ENCODE data around the gene CLPSL1. TPM values are rescaled to one million over a fixed set of nuclear protein-coding genes. Genes with fewer than 3 reads are reported as not detected.

The CLPSL1 gene
- total RNA-seq, 1 donor from 2014 or later: not detected

DNA sequence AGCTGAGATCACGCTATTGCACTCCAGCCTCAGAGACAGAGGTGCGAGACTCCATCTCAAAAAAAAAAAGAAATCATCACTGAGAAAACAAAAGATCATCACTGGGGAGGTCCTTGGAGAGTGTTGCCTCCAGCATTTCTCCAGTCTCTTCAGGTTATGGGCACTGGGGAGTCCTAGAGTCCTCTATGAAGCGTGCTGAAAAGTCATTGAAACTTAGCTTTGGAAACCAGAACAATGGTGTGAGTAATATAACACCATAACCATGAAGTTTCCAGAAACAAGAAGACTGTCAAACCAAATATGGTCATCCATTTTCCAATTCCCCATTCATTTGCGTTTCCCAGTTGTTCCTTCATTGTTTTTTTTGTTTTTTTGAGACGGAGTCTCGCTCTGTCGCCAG lies 30.3 kb upstream of the CLPSL1 start:
- peaks cover 1% of the 10 kb centered on the region for H3K27me3 Mint-ChIP-seq (ENCODE audit: unreplicated experiment)
- H3K4me3 Mint-ChIP-seq (ENCODE audit: unreplicated experiment): no peak overlapping the region
- H3K27ac Mint-ChIP-seq (ENCODE audit: unreplicated experiment): no peak overlapping the region
- H3K36me3 Mint-ChIP-seq (ENCODE audit: low read depth, unreplicated experiment): no peaks in the 10 kb centered on the region
- no peaks in the 10 kb centered on the region for H3K9me3 Mint-ChIP-seq (ENCODE audit: unreplicated experiment)
- no peak for DNase-seq (ENCODE audit: low spot score)
- H3K4me1 Mint-ChIP-seq (ENCODE audit: unreplicated experiment): no peaks in the 10 kb centered on the region
- TF ChIP-seq, protein P1, sequence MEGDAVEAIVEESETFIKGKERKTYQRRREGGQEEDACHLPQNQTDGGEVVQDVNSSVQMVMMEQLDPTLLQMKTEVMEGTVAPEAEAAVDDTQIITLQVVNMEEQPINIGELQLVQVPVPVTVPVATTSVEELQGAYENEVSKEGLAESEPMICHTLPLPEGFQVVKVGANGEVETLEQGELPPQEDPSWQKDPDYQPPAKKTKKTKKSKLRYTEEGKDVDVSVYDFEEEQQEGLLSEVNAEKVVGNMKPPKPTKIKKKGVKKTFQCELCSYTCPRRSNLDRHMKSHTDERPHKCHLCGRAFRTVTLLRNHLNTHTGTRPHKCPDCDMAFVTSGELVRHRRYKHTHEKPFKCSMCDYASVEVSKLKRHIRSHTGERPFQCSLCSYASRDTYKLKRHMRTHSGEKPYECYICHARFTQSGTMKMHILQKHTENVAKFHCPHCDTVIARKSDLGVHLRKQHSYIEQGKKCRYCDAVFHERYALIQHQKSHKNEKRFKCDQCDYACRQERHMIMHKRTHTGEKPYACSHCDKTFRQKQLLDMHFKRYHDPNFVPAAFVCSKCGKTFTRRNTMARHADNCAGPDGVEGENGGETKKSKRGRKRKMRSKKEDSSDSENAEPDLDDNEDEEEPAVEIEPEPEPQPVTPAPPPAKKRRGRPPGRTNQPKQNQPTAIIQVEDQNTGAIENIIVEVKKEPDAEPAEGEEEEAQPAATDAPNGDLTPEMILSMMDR (IDR thresholded peaks at IDR 0.05; ENCODE audit: unreplicated experiment): no peak

DNA sequence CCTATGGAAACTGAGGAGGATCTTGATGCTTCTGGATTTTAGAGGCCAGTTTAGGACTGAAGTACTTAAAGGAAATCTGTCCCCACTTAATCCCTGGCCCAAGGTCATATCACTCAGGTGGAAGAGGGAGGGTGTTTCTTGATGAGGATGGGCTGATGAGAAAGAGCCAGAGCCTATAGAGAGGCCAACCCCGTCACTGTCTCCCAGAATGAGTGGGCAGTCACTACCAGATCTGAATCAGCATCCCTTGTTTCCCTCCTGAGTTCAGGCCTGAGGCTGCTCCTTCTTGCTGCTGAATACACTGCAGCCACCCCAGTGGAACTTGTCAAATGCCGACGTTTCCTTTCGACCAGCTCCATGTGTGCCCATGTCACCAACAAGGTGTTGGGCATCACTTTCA lies 29.2 kb upstream of the CLPSL1 start:
- Mint-ChIP-seq H3K4me1 (ENCODE audit: unreplicated experiment) (no peaks in the 10 kb centered on the region), H3K36me3 (ENCODE audit: low read depth, unreplicated experiment) (no peaks in the 10 kb centered on the region), H3K9me3 (ENCODE audit: unreplicated experiment) (no peaks in the 10 kb centered on the region), H3K27ac (ENCODE audit: unreplicated experiment) (no peak overlapping the region), H3K27me3 (ENCODE audit: unreplicated experiment) (peaks cover 1% of the 10 kb centered on the region), H3K4me3 (ENCODE audit: unreplicated experiment) (no peak overlapping the region)
- no peak for DNase-seq (ENCODE audit: low spot score)
- TF ChIP-seq, protein P1 (IDR thresholded peaks at IDR 0.05; ENCODE audit: unreplicated experiment): no peak

- Mint-ChIP-seq H3K4me3 (ENCODE audit: unreplicated experiment) (no peak overlapping the region), H3K36me3 (ENCODE audit: low read depth, unreplicated experiment) (no peaks in the 10 kb centered on the region), H3K9me3 (ENCODE audit: unreplicated experiment) (no peaks in the 10 kb centered on the region), H3K4me1 (ENCODE audit: unreplicated experiment) (peaks cover under 1% of the 10 kb centered on the region), H3K27ac (ENCODE audit: unreplicated experiment) (no peak overlapping the region), H3K27me3 (ENCODE audit: unreplicated experiment) (no peaks in the 10 kb centered on the region)
- TF ChIP-seq, protein P1 (IDR thresholded peaks at IDR 0.05; ENCODE audit: unreplicated experiment): no peak
- DNase-seq (ENCODE audit: low spot score): no peak
Measured at GRCh38 chr6:35752330-35752729, 28.5 kb upstream of the CLPSL1 start.

DNA sequence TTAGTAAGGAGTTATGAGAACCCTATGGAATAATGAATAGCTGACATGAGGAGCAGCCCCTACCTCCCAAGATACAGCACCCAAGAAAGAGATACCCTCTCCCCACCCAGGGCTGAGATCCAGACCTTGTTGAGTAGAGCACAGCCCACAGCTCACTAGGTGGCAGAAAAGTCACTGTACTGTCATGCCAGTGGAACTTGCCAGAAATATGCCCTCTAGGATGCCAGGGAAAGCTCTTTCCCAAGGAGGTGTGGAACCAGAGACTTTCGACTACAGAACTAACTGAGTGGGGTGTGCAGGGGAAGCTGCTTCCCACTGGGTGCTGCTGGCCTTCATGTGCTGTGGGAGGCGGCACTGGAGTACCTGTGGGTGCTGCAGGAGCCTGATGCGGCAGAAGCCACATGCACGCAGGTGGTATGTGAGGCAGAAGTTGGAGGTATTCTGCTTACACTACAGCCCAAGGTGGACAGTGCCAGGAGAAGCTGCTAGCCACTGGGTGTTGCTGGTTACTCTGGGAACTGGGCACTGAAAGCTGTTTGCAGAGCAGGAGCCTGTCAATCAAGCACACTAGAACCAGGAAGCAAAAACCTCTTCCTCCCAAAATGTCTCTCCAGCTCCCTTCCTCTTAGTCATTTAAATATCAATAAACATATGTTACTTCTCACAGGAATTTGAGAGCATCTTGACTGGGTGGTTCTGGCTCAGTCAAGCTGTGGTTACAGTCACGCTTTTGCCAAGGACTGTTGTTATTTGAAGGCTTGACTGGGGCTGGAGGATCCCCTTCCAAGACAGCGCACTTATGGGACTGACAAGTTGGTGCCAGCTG lies 26.2 kb upstream of the CLPSL1 start:
- H3K27ac Mint-ChIP-seq (ENCODE audit: unreplicated experiment): no peak overlapping the region
- no peaks in the 10 kb centered on the region for H3K27me3 Mint-ChIP-seq (ENCODE audit: unreplicated experiment)
- H3K4me1 Mint-ChIP-seq (ENCODE audit: unreplicated experiment): peaks cover 13% of the 10 kb centered on the region
- TF ChIP-seq, protein P1 (IDR thresholded peaks at IDR 0.05; ENCODE audit: unreplicated experiment): no peak
- H3K4me3 Mint-ChIP-seq (ENCODE audit: unreplicated experiment): no peak overlapping the region
- H3K36me3 Mint-ChIP-seq (ENCODE audit: low read depth, unreplicated experiment): no peaks in the 10 kb centered on the region
- DNase-seq (ENCODE audit: low spot score): no peak
- H3K9me3 Mint-ChIP-seq (ENCODE audit: unreplicated experiment): no peaks in the 10 kb centered on the region

DNA sequence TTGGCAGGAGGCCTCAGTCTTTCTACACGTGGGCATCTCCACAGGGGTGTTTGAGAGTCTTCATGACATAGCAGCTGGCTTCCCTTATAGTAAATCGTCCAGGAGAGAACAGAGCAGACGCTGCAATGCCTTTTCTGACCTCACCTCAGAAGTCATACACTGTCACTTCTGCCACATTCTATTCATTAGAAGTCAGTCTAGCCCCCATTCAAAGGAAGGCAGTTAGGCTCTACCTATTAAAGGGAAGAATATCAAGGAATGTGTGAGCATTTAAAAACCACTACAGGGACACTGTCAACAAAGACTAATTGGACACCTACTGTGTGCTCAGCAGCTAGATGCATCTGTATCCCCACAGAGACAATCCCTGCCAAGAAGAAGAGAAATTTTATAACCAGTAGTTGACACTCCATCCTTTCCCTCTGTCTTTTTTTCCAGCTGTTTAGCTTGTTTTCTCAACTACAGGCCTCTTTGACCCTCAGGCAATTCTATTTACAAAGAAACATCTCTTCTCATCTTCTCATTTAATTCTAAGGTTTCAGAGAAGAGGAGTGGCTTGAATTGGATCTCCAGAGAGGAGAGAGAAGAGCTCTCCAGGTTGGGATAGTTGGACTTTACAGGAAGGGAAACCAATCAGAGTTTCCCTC lies 25.4 kb upstream of the CLPSL1 start:
- no peak overlapping the region for H3K4me3 Mint-ChIP-seq (ENCODE audit: unreplicated experiment)
- no peaks in the 10 kb centered on the region for H3K9me3 Mint-ChIP-seq (ENCODE audit: unreplicated experiment)
- no peaks in the 10 kb centered on the region for H3K27me3 Mint-ChIP-seq (ENCODE audit: unreplicated experiment)
- no peak for DNase-seq (ENCODE audit: low spot score)
- peaks cover 13% of the 10 kb centered on the region for H3K4me1 Mint-ChIP-seq (ENCODE audit: unreplicated experiment)
- TF ChIP-seq, protein P1 (IDR thresholded peaks at IDR 0.05; ENCODE audit: unreplicated experiment): no peak
- H3K36me3 Mint-ChIP-seq (ENCODE audit: low read depth, unreplicated experiment): no peaks in the 10 kb centered on the region
- H3K27ac Mint-ChIP-seq (ENCODE audit: unreplicated experiment): no peak overlapping the region

All from endothelial cell (in vitro differentiated cells).